Panc1 (cell line): ENCODE measurements around the gene FAM174A.

Source experiments
- CTCF ChIP-seq: fragments of 450-650 bp; IDR thresholded peaks from 2 replicates; pipeline ENCODE4 v1.5.1; 2017; ENCODE audit warnings: mild to moderate bottlenecking
- POLR2AphosphoS5 ChIP-seq: IDR thresholded peaks from 2 replicates; pipeline ENCODE4 v1.6.1; 2012; ENCODE audit warnings: mild to moderate bottlenecking, low read depth, low read length, moderate library complexity

- TF ChIP-seq CTCF (no peak), POLR2AphosphoS5 (no peak)
Measured at GRCh38 chr5:100496296-100496695, 38.9 kb upstream of the FAM174A start.
